GM12874 (cell line): Measurements from ENCODE around the gene SF1.

Source experiments
- CTCF ChIP-seq: IDR thresholded peaks from 2 replicates; pipeline ENCODE4 v1.5.1; 2011; ENCODE audit warnings: low read depth, mild to moderate bottlenecking, control low read depth, low read length, moderate library complexity; ENCODE audit not compliant: insufficient read depth

SF1 gene

GRCh38 chr11:64724863-64725532, 53.3 kb downstream of the SF1 start:
- TF ChIP-seq CTCF = no peak

- TF ChIP-seq CTCF = no peak
These were observed 54.2 kb downstream of the SF1 start for GRCh38 chr11:64723907-64724862.

GRCh38 chr11:64723117-64723906, 55.0 kb downstream of the SF1 start, which contains the start of gene NRXN2:
NRXN2 (minus strand) TSS chr11:64723197; CDS start chr11:64713699, 9,498 bp downstream.
- peak; percentile 99 for TF ChIP-seq CTCF

GRCh38 chr11:64722141-64723065, 55.9 kb downstream of the SF1 start:
- no peak for TF ChIP-seq CTCF

GRCh38 chr11:64721359-64721699, 57.0 kb downstream of the SF1 start:
- TF ChIP-seq CTCF = no peak

- no peak for TF ChIP-seq CTCF
These were observed 57.5 kb downstream of the SF1 start for GRCh38 chr11:64720640-64721358.
